Measurements from ENCODE around the gene GUCA2B. TPM values are rescaled to one million over a fixed set of nuclear protein-coding genes. Genes with fewer than 3 reads are reported as not detected.

GUCA2B gene
- total and polyA plus RNA-seq, 2 of the 4 experiments (the other 2 are of a cell fraction) = not detected

GRCh38 chr1:42168391-42168670, 15.1 kb downstream of the GUCA2B start:
- Histone ChIP-seq H2BK5ac (ENCODE audit: low read depth, low read length, poor library complexity, severe bottlenecking) (no peak overlapping the region), H3K79me1 (ENCODE audit: low read depth in 1 of 2, low read length in 2 of 2) (no peaks in the 10 kb centered on the region), H3K4me3 (ENCODE audit: insufficient read depth, low read depth, low read length) (no peak overlapping the region), H3K36me3 (ENCODE audit: control insufficient read depth, insufficient read depth, low read length) (no peaks in the 10 kb centered on the region), H2AK5ac (ENCODE audit: low read depth, low read length) (no peak overlapping the region), H2AK9ac (replicated peaks; ENCODE audit: low read depth, low read length, poor library complexity) (no peak overlapping the region), H3K4ac (ENCODE audit: low read depth, low read length) (no peak overlapping the region), H3K56ac (ENCODE audit: extremely low read depth, insufficient read depth, low read length) (no peak overlapping the region), H2BK15ac (ENCODE audit: low read depth, low read length) (no peak overlapping the region), H4K5ac (ENCODE audit: low read depth, low read length) (no peak overlapping the region), H3K14ac (replicated peaks; ENCODE audit: low read depth, low read length) (no peak overlapping the region), H4K20me1 (ENCODE audit: insufficient read depth, low read length) (no peaks in the 10 kb centered on the region; the same call in 1 of the 2 replicates), H2BK20ac (ENCODE audit: low read depth, low read length) (no peak overlapping the region), H3K27me3 (ENCODE audit: control insufficient read depth, insufficient read depth, low read length) (no peaks in the 10 kb centered on the region; the same call in 1 of the 2 replicates), H3K27ac (ENCODE audit: insufficient read depth, low read length) (no peak overlapping the region), H3K4me2 (ENCODE audit: low read depth, low read length) (no peak overlapping the region), H3K23ac (ENCODE audit: low read depth, low read length) (no peak overlapping the region), H3K18ac (ENCODE audit: low read depth, low read length) (no peak overlapping the region), H4K8ac (ENCODE audit: low read depth in 2 of 2, low read length in 2 of 2) (no peak overlapping the region), H3K9ac (ENCODE audit: low read depth, low read length) (no peak overlapping the region), H3K9me1 (ENCODE audit: insufficient read depth, low read length) (peaks cover 3% of the 10 kb centered on the region; the same call in 1 of the 2 replicates), H2AFZ (replicated peaks; ENCODE audit: low read length, poor library complexity) (no peak overlapping the region), H4K91ac (ENCODE audit: insufficient read depth, low read depth, low read length) (no peak overlapping the region), H3K4me1 (ENCODE audit: control insufficient read depth, insufficient read depth, low read length) (peaks cover 3% of the 10 kb centered on the region; the same call in 1 of the 2 replicates), H3K9me3 (ENCODE audit: control insufficient read depth, insufficient read depth, low read length) (no peaks in the 10 kb centered on the region), H2BK120ac (ENCODE audit: low read depth, low read length) (no peak overlapping the region)
- BruUV-seq (replicated peaks) = no TSS peak
- intact Hi-C loops (cut with micrococcal nuclease) = no loop called here
- CTCF ChIA-PET = no interaction called here
- ATAC-seq (ENCODE audit: low read depth) (no peak), DNase-seq (no peak)
- TF ChIP-seq MXI1 (IDR thresholded peaks at IDR 0.05; ENCODE audit: borderline replicate concordance, low read depth, low read length) = no peak
- dilution Hi-C loops (cut with HindIII; ENCODE audit: low sequenced_read_pairs, unreplicated experiment) = no loop called here
- POLR2A ChIA-PET (ENCODE audit: unreplicated experiment) = no interaction called here
- WGBS, 2 experiments (ENCODE audit: extremely low coverage in 2 of 2, insufficient read length in 1 of 2) = 57% methylated on average over 1 of the region's 1 CpG; no CpG with 5 or more reads in 1 of the 2 experiments
- in situ Hi-C loops (cut with MboI; ENCODE audit: low sequenced_read_pairs) = no loop called here

Measured in IMR-90 (cell line).